HG02798 (cell line): Measurements from ENCODE around the gene MAP2K2.

Experiments
- ATAC-seq: cut with Tn5 transposase; IDR thresholded peaks from one replicate; pipeline ENCODE4 v1.9.1; 2021; ENCODE audit warnings: mild to moderate bottlenecking; ENCODE audit not compliant: unreplicated experiment, poor library complexity

MAP2K2 gene

GRCh38 chr19:4046946-4047683 lies 76.8 kb downstream of the MAP2K2 start:
- ATAC-seq = no peak

- no peak for ATAC-seq
These were observed 77.6 kb downstream of the MAP2K2 start for GRCh38 chr19:4046362-4046691.

- no peak for ATAC-seq
These were observed 78.1 kb downstream of the MAP2K2 start for GRCh38 chr19:4045597-4046361.

GRCh38 chr19:4044990-4045465 lies 78.9 kb downstream of the MAP2K2 start:
- no peak for ATAC-seq

- no peak for ATAC-seq
These were observed 79.8 kb downstream of the MAP2K2 start for GRCh38 chr19:4043966-4044715.

- no peak for ATAC-seq
These were observed 80.5 kb downstream of the MAP2K2 start for GRCh38 chr19:4043401-4043800.

GRCh38 chr19:4042731-4043082 lies 81.2 kb downstream of the MAP2K2 start:
- no peak for ATAC-seq

- ATAC-seq = no peak
These were observed 81.7 kb downstream of the MAP2K2 start for GRCh38 chr19:4042064-4042730.
